Duodenal mucosa (tissue), 2 donors: ENCODE measurements around the gene C5.

Experiments
- H3K27ac ChIP-seq: one replicate; pipeline ENCODE4 v1.7.0; 2013; ENCODE audit warnings: low read depth, low read length
- H3K27me3 ChIP-seq, 2 donors: one replicate each; pipeline ENCODE4 v1.7.0; 2013; ENCODE audit warnings: low read length in 2 of 2, control low read depth in 1 of 2; ENCODE audit not compliant: insufficient read depth in 2 of 2, control insufficient read depth in 1 of 2
- H3K36me3 ChIP-seq, 2 donors: one replicate each; pipeline ENCODE4 v1.7.0; 2013; ENCODE audit warnings: low read length in 2 of 2, control low read depth in 1 of 2; ENCODE audit not compliant: insufficient read depth in 2 of 2, control insufficient read depth in 1 of 2
- H3K4me1 ChIP-seq, 2 donors: one replicate each; pipeline ENCODE4 v1.7.0; 2013; ENCODE audit warnings: low read length in 2 of 2, control low read depth in 1 of 2; ENCODE audit not compliant: insufficient read depth in 2 of 2, control insufficient read depth in 1 of 2
- H3K4me3 ChIP-seq, 2 donors: one replicate each; pipeline ENCODE4 v1.7.0; 2013; ENCODE audit warnings: low read length in 2 of 2, low read depth in 1 of 2
- H3K9ac ChIP-seq, 2 donors: one replicate each; pipeline ENCODE4 v1.7.0; 2013; ENCODE audit warnings: low read length in 2 of 2, low read depth in 1 of 2
- H3K9me3 ChIP-seq, 2 donors: one replicate each; pipeline ENCODE4 v1.7.0; 2013; ENCODE audit warnings: low read length in 2 of 2, control low read depth in 1 of 2; ENCODE audit not compliant: control insufficient read depth in 1 of 2

C5 gene

GRCh38 chr9:120921661-120922181 is 128.4 kb downstream of the C5 start:
- Histone ChIP-seq H3K9ac (no peak overlapping the region), H3K27ac (no peak overlapping the region), H3K36me3 (no peaks in the 10 kb centered on the region), H3K4me1 (peaks cover 2 to 10% of the 10 kb centered on the region in 2 donors), H3K4me3 (no peak overlapping the region), H3K27me3 (no peaks in the 10 kb centered on the region), H3K9me3 (no peaks in the 10 kb centered on the region)

- Histone ChIP-seq H3K4me1 (peaks cover 0 to 10% of the 10 kb centered on the region in 2 donors), H3K9ac (peak overlapping the region in 1 of 2 donors; percentile 41), H3K36me3 (no peaks in the 10 kb centered on the region), H3K4me3 (no peak overlapping the region), H3K9me3 (no peaks in the 10 kb centered on the region), H3K27me3 (no peaks in the 10 kb centered on the region), H3K27ac (no peak overlapping the region)
Measured at GRCh38 chr9:120920806-120921178, 129.3 kb downstream of the C5 start.

GRCh38 chr9:120919843-120920805 is 130.0 kb downstream of the C5 start:
- H3K27ac ChIP-seq, result no peak overlapping the region
- no peaks in the 10 kb centered on the region for H3K36me3 ChIP-seq
- H3K9me3 ChIP-seq, result no peaks in the 10 kb centered on the region
- H3K4me3 ChIP-seq, result no peak overlapping the region
- peaks cover 0 to 10% of the 10 kb centered on the region in 2 donors for H3K4me1 ChIP-seq
- peak overlapping the region in 1 of 2 donors; percentile 41 for H3K9ac ChIP-seq
- H3K27me3 ChIP-seq, result no peaks in the 10 kb centered on the region

- peak overlapping the region; percentile 22 for H3K27ac ChIP-seq
- peaks cover 0 to 14% of the 10 kb centered on the region in 2 donors for H3K4me1 ChIP-seq
- no peak overlapping the region for H3K4me3 ChIP-seq
- H3K36me3 ChIP-seq, result no peaks in the 10 kb centered on the region
- peak overlapping the region in 1 of 2 donors; percentile 26 for H3K9ac ChIP-seq
- H3K27me3 ChIP-seq, result no peaks in the 10 kb centered on the region
- H3K9me3 ChIP-seq, result no peaks in the 10 kb centered on the region
Measured at GRCh38 chr9:120918931-120919842, 130.9 kb downstream of the C5 start.

- Histone ChIP-seq H3K9ac (no peak overlapping the region), H3K4me3 (no peak overlapping the region), H3K4me1 (peaks cover 0 to 14% of the 10 kb centered on the region in 2 donors), H3K9me3 (no peaks in the 10 kb centered on the region), H3K36me3 (no peaks in the 10 kb centered on the region), H3K27me3 (no peaks in the 10 kb centered on the region), H3K27ac (no peak overlapping the region)
Measured at GRCh38 chr9:120917929-120918762, 131.9 kb downstream of the C5 start.

GRCh38 chr9:120916991-120917880 is 132.8 kb downstream of the C5 start:
- no peaks in the 10 kb centered on the region for H3K27me3 ChIP-seq
- H3K27ac ChIP-seq, result no peak overlapping the region
- no peaks in the 10 kb centered on the region for H3K9me3 ChIP-seq
- H3K4me3 ChIP-seq, result no peak overlapping the region
- peaks cover 0 to 5% of the 10 kb centered on the region in 2 donors for H3K36me3 ChIP-seq
- peaks cover 0 to 14% of the 10 kb centered on the region in 2 donors for H3K4me1 ChIP-seq
- no peak overlapping the region for H3K9ac ChIP-seq

GRCh38 chr9:120916588-120916987 is 133.5 kb downstream of the C5 start:
- Histone ChIP-seq H3K9me3 (no peaks in the 10 kb centered on the region), H3K9ac (no peak overlapping the region), H3K27me3 (no peaks in the 10 kb centered on the region), H3K4me1 (peaks cover 0 to 14% of the 10 kb centered on the region in 2 donors), H3K4me3 (no peak overlapping the region), H3K27ac (no peak overlapping the region), H3K36me3 (peaks cover 0 to 5% of the 10 kb centered on the region in 2 donors)

GRCh38 chr9:120915854-120916470 is 134.1 kb downstream of the C5 start:
- no peaks in the 10 kb centered on the region for H3K27me3 ChIP-seq
- H3K36me3 ChIP-seq, result peaks cover 0 to 10% of the 10 kb centered on the region in 2 donors
- H3K9me3 ChIP-seq, result no peaks in the 10 kb centered on the region
- no peak overlapping the region for H3K4me3 ChIP-seq
- H3K9ac ChIP-seq, result no peak overlapping the region
- H3K27ac ChIP-seq, result no peak overlapping the region
- peaks cover 0 to 14% of the 10 kb centered on the region in 2 donors for H3K4me1 ChIP-seq
